Endothelial cell (in vitro differentiated cells): Measurements from ENCODE around the gene CA12. TPM values are rescaled to one million over a fixed set of nuclear protein-coding genes. Genes with fewer than 3 reads are reported as not detected.

Experiments
- DNase-seq: peaks from one replicate; pipeline ENCODE4 v3.0.0; 2021; ENCODE audit warnings: low spot score
- H3K27ac Mint-ChIP-seq: one replicate; pipeline ENCODE4 v1.8.0; 2021; ENCODE audit warnings: mixed read lengths, inconsistent platforms; ENCODE audit not compliant: unreplicated experiment
- H3K27me3 Mint-ChIP-seq: one replicate; pipeline ENCODE4 v1.8.0; 2021; ENCODE audit warnings: mild to moderate bottlenecking, moderate library complexity, mixed read lengths, inconsistent platforms; ENCODE audit not compliant: unreplicated experiment
- H3K36me3 Mint-ChIP-seq: one replicate; pipeline ENCODE4 v1.8.0; 2021; ENCODE audit warnings: mild to moderate bottlenecking, low read depth, mixed read lengths, inconsistent platforms; ENCODE audit not compliant: unreplicated experiment
- H3K4me1 Mint-ChIP-seq: one replicate; pipeline ENCODE4 v1.8.0; 2021; ENCODE audit warnings: mild to moderate bottlenecking, mixed read lengths, inconsistent platforms; ENCODE audit not compliant: unreplicated experiment
- H3K4me3 Mint-ChIP-seq: one replicate; pipeline ENCODE4 v1.8.0; 2021; ENCODE audit warnings: mild to moderate bottlenecking, mixed read lengths, inconsistent platforms; ENCODE audit not compliant: unreplicated experiment
- H3K9me3 Mint-ChIP-seq: one replicate; pipeline ENCODE4 v1.8.0; 2021; ENCODE audit warnings: mixed read lengths, inconsistent platforms; ENCODE audit not compliant: unreplicated experiment
- CTCF ChIP-seq: fragments of 200-600 bp; sonication (generic); IDR thresholded peaks from one replicate; pipeline ENCODE4 v1.5.0; 2021; ENCODE audit warnings: antibody characterized with exemption; ENCODE audit not compliant: unreplicated experiment
- total RNA-seq: library from RNA; stranded (reverse); fragmentation: NEBNext Ultra II Directional; extraction: Animal tissue kit (Norgen Biotek cat#: 25700); gene quantifications from one replicate; pipeline ENCODE4 v1.2.1, GENCODE V29; 2021; ENCODE audit not compliant: unreplicated experiment

CA12 gene
- total RNA-seq, 1 donor from 2014 or later, result 0.44 TPM

- Mint-ChIP-seq H3K9me3 (no peaks in the 10 kb centered on the region), H3K27ac (no peak overlapping the region), H3K4me3 (no peak overlapping the region), H3K27me3 (peaks cover 7% of the 10 kb centered on the region), H3K4me1 (no peaks in the 10 kb centered on the region), H3K36me3 (no peaks in the 10 kb centered on the region)
- no peak for DNase-seq
- TF ChIP-seq CTCF, result no peak
These were observed 50.7 kb downstream of the CA12 start for GRCh38 chr15:63330926-63331325.

- Mint-ChIP-seq H3K27ac (no peak overlapping the region), H3K27me3 (peaks cover 7% of the 10 kb centered on the region), H3K36me3 (no peaks in the 10 kb centered on the region), H3K9me3 (no peaks in the 10 kb centered on the region), H3K4me3 (no peak overlapping the region), H3K4me1 (no peaks in the 10 kb centered on the region)
- no peak for DNase-seq
- no peak for TF ChIP-seq CTCF
These were observed 51.9 kb downstream of the CA12 start for GRCh38 chr15:63329567-63330350.

GRCh38 chr15:63327648-63328421, 53.8 kb downstream of the CA12 start:
- H3K9me3 Mint-ChIP-seq, result no peaks in the 10 kb centered on the region
- no peak for DNase-seq
- no peak overlapping the region for H3K27ac Mint-ChIP-seq
- H3K27me3 Mint-ChIP-seq, result peaks cover 7% of the 10 kb centered on the region
- H3K4me3 Mint-ChIP-seq, result no peak overlapping the region
- TF ChIP-seq CTCF, result no peak
- H3K4me1 Mint-ChIP-seq, result no peaks in the 10 kb centered on the region
- no peaks in the 10 kb centered on the region for H3K36me3 Mint-ChIP-seq

GRCh38 chr15:63324770-63325169, 56.9 kb downstream of the CA12 start:
- Mint-ChIP-seq H3K4me1 (no peaks in the 10 kb centered on the region), H3K4me3 (no peak overlapping the region), H3K27ac (no peak overlapping the region), H3K27me3 (peaks cover 7% of the 10 kb centered on the region), H3K9me3 (no peaks in the 10 kb centered on the region), H3K36me3 (no peaks in the 10 kb centered on the region)
- TF ChIP-seq CTCF, result no peak
- DNase-seq, result no peak
